Measurements from ENCODE around the gene INSRR. TPM values are rescaled to one million over a fixed set of nuclear protein-coding genes. Genes with fewer than 3 reads are reported as not detected.

INSRR gene
- total RNA-seq, 1 experiment from 2014 or later, result not detected

DNA sequence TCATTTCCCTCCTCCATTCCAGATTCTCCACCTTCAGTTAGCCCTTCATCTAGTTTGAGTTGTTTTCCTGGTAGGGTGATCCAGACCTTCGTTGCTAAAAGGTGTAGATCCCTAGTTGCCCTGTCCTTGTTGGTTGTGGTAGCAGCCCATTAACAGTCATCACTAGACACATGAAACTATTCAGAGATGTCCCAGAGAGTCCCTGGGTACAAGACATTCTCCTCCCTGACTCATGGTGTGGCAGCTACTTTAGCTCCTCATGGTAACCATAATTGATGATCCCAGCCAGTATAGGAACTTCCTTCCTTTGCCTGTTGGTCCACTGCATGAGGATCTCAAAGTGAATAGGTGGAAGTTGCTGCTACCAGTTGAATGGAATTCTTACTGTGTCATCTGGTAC lies 36.2 kb downstream of the INSRR start:
- BruUV-seq (replicated peaks), result no TSS peak
- H3K79me2 ChIP-seq (ENCODE audit: low read length), result no peaks in the 10 kb centered on the region
- no peak overlapping the region for H3K4me3 ChIP-seq (ENCODE audit: low read length)
- no peak overlapping the region for H2AFZ ChIP-seq (ENCODE audit: low read length)
- POLR2A ChIA-PET (ENCODE audit: unreplicated experiment), result interaction anchor here (0.6 kb wide), 1 partner anchor 37 kb away, joined by 7 read pairs; no protein-coding TSS in a partner anchor
- no peak overlapping the region for H3K27ac ChIP-seq (ENCODE audit: low read length)
- H3K9me3 ChIP-seq (ENCODE audit: low read length), result no peaks in the 10 kb centered on the region
- H4K20me1 ChIP-seq (ENCODE audit: low read length), result no peaks in the 10 kb centered on the region
- intact Hi-C loops (cut with micrococcal nuclease), result no loop called here
- no peak for DNase-seq
- no peak for ATAC-seq
- no peak overlapping the region for H3K9ac ChIP-seq (ENCODE audit: low read length)
- TF ChIP-seq CTCF (conservative IDR thresholded peaks at IDR 0.05; ENCODE audit: low read depth, low read length) (no peak), EZH2 (IDR thresholded peaks at IDR 0.05; ENCODE audit: low read length, unreplicated experiment) (no peak), EZH2phosphoT487 (IDR thresholded peaks at IDR 0.05; ENCODE audit: borderline replicate concordance, low read length) (no peak)
- no peaks in the 10 kb centered on the region for H3K9me2 ChIP-seq (replicated peaks; ENCODE audit: low read length)
- no peaks in the 10 kb centered on the region for H3K36me3 ChIP-seq (ENCODE audit: low read depth, low read length)
- H3F3A ChIP-seq (ENCODE audit: low read length, unreplicated experiment), result no peaks in the 10 kb centered on the region
- no peak overlapping the region for H3K4me2 ChIP-seq (ENCODE audit: low read length)
- H3K27me3 ChIP-seq (ENCODE audit: low read length), result no peaks in the 10 kb centered on the region
- 0 out of 2 replicates have a peak, but pooled peaks cover 6% of the 10 kb centered on the region for H3K4me1 ChIP-seq (ENCODE audit: insufficient read depth, low read length)
- CTCF ChIA-PET, result interaction anchor here (0.6 kb wide), 3 partner anchors 16 to 133 kb away, joined by 3 to 9 read pairs (median 9); no protein-coding TSS in a partner anchor

GRCh38 chr1:156821801-156822200 lies 37.1 kb downstream of the INSRR start:
- H3K4me2 ChIP-seq (ENCODE audit: low read length), result no peak overlapping the region
- peaks cover 10% of the 10 kb centered on the region for H3K4me1 ChIP-seq (ENCODE audit: insufficient read depth, low read length)
- no peaks in the 10 kb centered on the region for H3K36me3 ChIP-seq (ENCODE audit: low read depth, low read length)
- ChIA-PET CTCF (interaction anchor here (0.6 kb wide), 1 partner anchor 132 kb away, joined by 3 read pairs; no protein-coding TSS in a partner anchor), POLR2A (ENCODE audit: unreplicated experiment) (no interaction called here)
- H3K79me2 ChIP-seq (ENCODE audit: low read length), result no peaks in the 10 kb centered on the region
- H3K9me2 ChIP-seq (replicated peaks; ENCODE audit: low read length), result no peaks in the 10 kb centered on the region
- H3K9me3 ChIP-seq (ENCODE audit: low read length), result no peaks in the 10 kb centered on the region
- no peaks in the 10 kb centered on the region for H3K27me3 ChIP-seq (ENCODE audit: low read length)
- H3F3A ChIP-seq (ENCODE audit: low read length, unreplicated experiment), result no peaks in the 10 kb centered on the region
- no peak overlapping the region for H3K27ac ChIP-seq (ENCODE audit: low read length)
- H4K20me1 ChIP-seq (ENCODE audit: low read length), result no peaks in the 10 kb centered on the region
- H2AFZ ChIP-seq (ENCODE audit: low read length), result no peak overlapping the region
- ATAC-seq, result no peak
- BruUV-seq (replicated peaks), result no TSS peak
- H3K9ac ChIP-seq (ENCODE audit: low read length), result no peak overlapping the region
- H3K4me3 ChIP-seq (ENCODE audit: low read length), result no peak overlapping the region
- intact Hi-C loops (cut with micrococcal nuclease), result no loop called here
- DNase-seq, result no peak
- TF ChIP-seq EZH2 (IDR thresholded peaks at IDR 0.05; ENCODE audit: low read length, unreplicated experiment) (no peak), CTCF (conservative IDR thresholded peaks at IDR 0.05; ENCODE audit: low read depth, low read length) (no peak), EZH2phosphoT487 (IDR thresholded peaks at IDR 0.05; ENCODE audit: borderline replicate concordance, low read length) (no peak)

GRCh38 chr1:156816561-156817328 lies 42.2 kb downstream of the INSRR start, which contains the start of gene SH2D2A:
TSS of gene SH2D2A (minus strand) at chr1:156816848. CDS start at chr1:156816708, 140 bp downstream.
- BruUV-seq (replicated peaks), result no TSS peak
- Histone ChIP-seq H3K9me3 (ENCODE audit: low read length) (no peaks in the 10 kb centered on the region), H3K4me3 (ENCODE audit: low read length) (peak within 1 kb of the TSS; percentile 15; the same call in 1 of the 2 replicates), H3K9me2 (replicated peaks; ENCODE audit: low read length) (no peaks in the 10 kb centered on the region), H3K36me3 (ENCODE audit: low read depth, low read length) (no peaks in the 10 kb centered on the region), H3K4me2 (ENCODE audit: low read length) (peak within 1 kb of the TSS; percentile 54), H3K27ac (ENCODE audit: low read length) (peak within 1 kb of the TSS; percentile 83), H3F3A (ENCODE audit: low read length, unreplicated experiment) (no peaks in the 10 kb centered on the region), H3K27me3 (ENCODE audit: low read length) (no peaks in the 10 kb centered on the region), H3K4me1 (ENCODE audit: insufficient read depth, low read length) (peaks cover 45% of the 10 kb centered on the region), H4K20me1 (ENCODE audit: low read length) (no peaks in the 10 kb centered on the region), H2AFZ (ENCODE audit: low read length) (0 out of 2 replicates have a peak within 1 kb of the TSS, but pooled peaks have one; percentile 10), H3K9ac (ENCODE audit: low read length) (peak within 1 kb of the TSS; percentile 65), H3K79me2 (ENCODE audit: low read length) (no peaks in the 10 kb centered on the region)
- CTCF ChIA-PET, result no interaction called here
- intact Hi-C loops (cut with micrococcal nuclease), result no loop called here
- peak; percentile 80 for DNase-seq
- peak; percentile 43 for ATAC-seq
- POLR2A ChIA-PET (ENCODE audit: unreplicated experiment), result no interaction called here
- TF ChIP-seq EZH2phosphoT487 (IDR thresholded peaks at IDR 0.05; ENCODE audit: borderline replicate concordance, low read length), result no peak
- no peak for TF ChIP-seq EZH2 (IDR thresholded peaks at IDR 0.05; ENCODE audit: low read length, unreplicated experiment)
- TF ChIP-seq CTCF (conservative IDR thresholded peaks at IDR 0.05; ENCODE audit: low read depth, low read length), result no peak

All from PC-3 (cell line).